UCSD-AML1 (cell line): ENCODE results near the gene GET4.

Experiments used
- DNase-seq: peaks from one replicate; lab custom pipeline; 2025; ENCODE audit not compliant: unreplicated experiment; lab: John Stamatoyannopoulos, UW

Gene GET4

GRCh38 chr7:945147-945555 is 68.8 kb downstream of the GET4 start:
- no peak for DNase-seq

DNA sequence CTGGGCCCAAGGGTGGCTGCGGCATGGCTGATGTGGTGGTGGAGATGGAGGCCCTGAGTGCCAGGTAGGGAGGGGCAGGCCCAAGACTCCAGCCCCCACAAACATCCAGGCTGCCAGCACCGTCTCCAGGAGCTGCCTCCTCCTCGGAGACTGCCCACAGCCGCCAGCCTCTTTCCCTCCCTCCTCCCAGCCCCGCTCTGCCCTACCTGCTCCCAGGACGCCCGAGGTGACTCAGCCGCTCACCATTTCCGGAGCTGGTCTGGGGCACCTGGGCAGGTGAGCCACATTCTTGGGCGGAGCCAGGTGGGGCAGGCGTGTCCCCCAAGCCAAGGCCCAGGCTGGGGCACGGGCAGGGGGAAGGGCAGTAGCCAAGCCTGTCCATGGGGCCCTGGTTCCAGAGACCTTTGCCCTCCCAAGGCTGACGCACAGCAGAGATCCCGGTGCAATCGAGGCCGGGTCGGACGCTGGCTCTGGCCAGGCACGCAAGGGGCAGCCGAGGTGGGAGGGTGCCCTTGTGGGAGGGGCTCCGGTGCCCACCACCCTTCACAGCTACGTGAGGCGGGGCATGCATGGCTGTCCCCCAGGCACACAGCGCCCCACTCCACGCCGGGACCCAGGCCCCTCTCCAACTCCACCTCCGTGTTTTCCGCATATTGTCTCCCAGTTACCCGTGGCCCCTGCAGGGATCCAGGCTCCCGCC is 69.4 kb downstream of the GET4 start:
- DNase-seq = no peak
